Measurements from ENCODE around the gene OR4A47.
"Not testable (repeated sequence)": the region's sequence is repeated elsewhere in the genome, so short reads cannot be mapped to it uniquely, and the experiment has no call there.

The OR4A47 gene, protein sequence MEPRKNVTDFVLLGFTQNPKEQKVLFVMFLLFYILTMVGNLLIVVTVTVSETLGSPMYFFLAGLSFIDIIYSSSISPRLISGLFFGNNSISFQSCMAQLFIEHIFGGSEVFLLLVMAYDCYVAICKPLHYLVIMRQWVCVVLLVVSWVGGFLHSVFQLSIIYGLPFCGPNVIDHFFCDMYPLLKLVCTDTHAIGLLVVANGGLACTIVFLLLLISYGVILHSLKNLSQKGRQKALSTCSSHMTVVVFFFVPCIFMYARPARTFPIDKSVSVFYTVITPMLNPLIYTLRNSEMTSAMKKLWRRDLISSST

DNA sequence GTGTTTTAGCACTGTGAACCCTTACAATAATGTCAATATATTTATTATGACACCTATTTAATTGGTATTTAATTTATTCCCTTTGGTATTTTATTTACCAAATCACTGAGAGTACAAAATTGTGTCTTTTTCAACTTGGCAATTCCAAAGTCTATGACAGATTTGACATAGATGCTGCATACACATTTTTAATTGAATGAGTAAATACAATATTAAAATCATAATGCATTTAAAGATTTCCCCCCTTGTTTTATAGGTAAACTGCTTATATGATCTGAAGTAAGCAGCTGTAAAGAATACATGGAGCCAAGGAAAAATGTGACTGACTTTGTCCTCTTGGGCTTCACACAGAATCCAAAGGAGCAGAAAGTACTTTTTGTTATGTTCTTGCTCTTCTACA, at the start of gene OR4A47:
OR4A47 (plus strand) TSS at position 301 of the 400 bp plus-strand sequence; CDS start at position 301, 0 bp downstream.
- DNase-seq = not testable (repeated sequence)

DNA sequence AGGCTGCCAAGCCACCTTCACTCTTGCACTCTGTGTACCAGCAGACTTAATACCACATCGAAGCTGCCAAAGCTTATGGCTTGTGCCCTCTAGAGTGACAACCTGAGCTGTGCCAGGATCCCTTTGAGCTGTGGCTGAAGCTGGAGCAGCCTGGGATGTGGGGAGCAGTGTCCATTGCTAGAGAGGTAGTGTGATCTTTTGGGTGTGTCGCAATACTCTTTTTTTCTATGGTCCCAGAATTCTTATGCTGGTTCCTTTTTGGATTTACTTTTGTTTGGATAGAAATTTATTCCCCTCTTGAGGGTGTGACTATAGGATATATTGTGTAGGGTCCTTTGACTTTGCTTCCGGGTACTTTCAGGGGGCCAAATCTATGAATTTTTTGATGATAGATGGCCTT, 32.7 kb upstream of the OR4A47 start:
- not testable (repeated sequence) for DNase-seq

DNA sequence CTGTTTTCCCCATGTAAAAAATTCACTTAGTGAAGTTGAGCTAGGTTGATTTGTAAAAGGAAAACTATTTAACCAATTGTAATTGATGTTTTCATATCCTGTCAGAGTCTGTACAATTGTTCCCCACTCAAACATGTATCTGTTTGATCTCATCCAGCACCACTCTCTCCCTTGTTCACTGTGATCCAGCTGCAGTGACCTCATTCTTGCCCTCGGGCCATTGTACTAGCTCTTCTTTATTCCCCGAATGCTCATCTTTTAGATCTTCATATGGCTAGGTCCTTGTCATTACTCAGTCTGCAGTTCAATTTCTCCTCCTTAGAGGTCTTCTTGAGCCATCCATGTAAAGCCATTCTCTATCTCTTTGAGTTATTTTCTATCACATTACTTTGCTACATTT, 14.6 kb upstream of the OR4A47 start:
- DNase-seq = not testable (repeated sequence)

DNA sequence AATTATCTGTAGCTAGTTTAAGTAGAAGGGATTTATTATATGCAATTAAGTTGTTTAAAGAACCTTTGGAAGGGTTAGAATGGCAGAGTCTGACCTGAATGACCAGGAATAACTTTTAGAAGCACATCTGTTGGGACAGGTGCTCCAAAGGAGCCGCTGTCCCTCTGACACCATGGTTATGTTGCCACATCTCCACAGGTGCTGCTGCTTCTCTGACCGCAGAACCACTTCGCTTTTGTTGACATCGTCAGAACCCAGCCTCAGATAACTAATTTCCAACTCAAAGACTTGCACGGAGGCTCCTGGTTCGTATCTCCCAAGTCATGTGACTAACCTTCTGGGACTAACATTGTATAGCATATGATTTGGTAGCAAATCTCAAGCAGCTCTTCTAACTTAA, 13.9 kb upstream of the OR4A47 start:
- not testable (repeated sequence) for DNase-seq

DNA sequence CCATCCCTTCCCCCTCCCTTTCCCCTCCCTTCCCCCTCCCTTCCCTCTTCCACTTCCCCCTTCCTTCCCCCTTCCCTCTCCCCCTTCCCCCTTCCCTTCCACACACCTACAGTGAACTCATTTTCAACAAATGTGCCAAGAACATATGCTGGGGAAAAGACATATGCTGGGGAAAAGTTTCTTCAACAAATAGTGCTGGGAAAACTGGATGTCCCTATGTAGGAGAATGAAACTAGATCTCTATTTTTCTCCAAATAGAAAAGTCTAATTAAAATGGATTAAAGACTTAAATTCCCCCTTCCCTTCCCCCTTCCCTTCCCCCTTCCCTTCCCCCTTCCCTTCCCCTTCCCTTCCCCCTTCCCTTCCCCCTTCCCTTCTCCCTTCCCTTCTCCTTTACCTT, 17.6 kb downstream of the OR4A47 start:
- not testable (repeated sequence) for DNase-seq

DNA sequence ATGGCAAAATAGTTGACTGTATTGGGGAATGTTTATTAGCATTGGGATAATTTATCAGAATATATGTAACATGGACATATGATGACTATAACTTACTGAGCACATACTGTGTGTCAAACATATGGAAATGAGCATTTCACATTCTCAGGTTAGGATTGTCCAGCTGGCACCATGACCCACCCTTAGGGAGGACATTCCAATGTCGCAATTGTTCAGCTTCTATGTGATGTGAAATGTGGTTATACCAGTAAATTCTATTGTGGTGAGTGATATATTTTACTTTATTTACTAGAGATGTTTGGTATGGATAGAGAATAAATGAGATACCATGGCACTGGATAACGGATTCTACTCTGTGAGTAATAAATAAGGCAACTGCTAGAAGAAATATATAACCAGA, 50.4 kb downstream of the OR4A47 start:
- no peak for DNase-seq

Data from CD4-positive, alpha-beta T cell treated with Interleukin-21 for 1 hour (primary cell).